Epidermal melanocyte (primary cell): ENCODE results near the gene CDC42BPA.
"Not testable (repeated sequence)": the region's sequence is repeated elsewhere in the genome, so short reads cannot be mapped to it uniquely, and the experiment has no call there.

Experiments
- DNase-seq: peaks from one replicate; pipeline ENCODE4 v3.0.0; 2011; ENCODE audit warnings: low spot score; ENCODE audit not compliant: insufficient read length

CDC42BPA gene

GRCh38 chr1:227308367-227309336 lies 9.6 kb downstream of the CDC42BPA start:
- no peak for DNase-seq

- DNase-seq = no peak
Measured at GRCh38 chr1:227306689-227307088, 11.6 kb downstream of the CDC42BPA start.

DNA sequence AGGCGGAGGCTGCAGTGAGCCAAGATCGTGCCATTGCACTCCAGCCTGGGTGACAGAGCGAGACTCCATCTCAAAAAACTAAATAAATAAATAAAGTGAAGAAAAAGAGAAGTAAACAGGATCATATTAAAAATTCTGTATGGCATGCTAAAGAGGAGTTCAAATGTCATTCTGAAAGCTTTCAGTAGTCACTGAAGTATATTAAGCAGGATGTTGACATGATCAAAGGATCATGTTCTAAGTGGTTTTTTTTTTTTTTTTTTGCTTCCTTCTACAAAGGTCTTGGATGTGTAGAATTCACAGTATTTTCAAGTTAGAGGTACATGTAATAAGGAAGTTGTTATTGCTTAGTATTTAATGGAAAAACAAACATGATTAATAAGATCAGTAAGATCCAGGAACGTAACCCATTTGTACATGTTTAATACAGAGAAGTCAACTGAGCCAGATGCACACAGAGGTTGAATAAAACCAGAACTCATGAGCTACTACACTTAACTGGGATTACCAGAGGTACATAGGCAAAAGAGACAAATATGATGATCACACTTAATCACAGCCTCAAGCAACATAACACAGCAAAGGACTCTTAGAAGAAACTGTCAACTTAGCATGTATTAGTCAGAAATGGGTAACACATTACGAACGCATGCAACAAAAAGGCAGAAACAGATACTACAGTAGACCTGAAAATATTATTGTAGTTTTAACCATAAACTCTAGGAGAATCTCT lies 12.2 kb downstream of the CDC42BPA start:
- DNase-seq = no peak

DNA sequence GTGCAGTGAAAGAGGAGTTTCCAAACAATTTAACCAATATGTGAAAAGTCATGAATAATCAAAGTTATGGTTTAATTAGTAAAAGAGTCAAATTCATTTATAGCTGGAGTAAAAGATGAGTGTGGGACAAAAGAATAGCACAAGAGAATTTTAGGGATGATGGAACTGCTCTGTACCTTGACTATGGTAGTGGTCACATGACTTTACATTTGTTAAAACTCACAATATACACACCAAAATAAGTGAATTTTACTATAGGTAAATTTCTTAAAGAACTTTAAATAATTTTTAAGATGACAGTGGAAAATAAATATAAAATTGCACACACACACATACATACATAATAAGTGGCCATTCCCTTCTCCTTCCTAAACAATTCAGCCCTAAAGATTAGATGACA lies 13.6 kb downstream of the CDC42BPA start:
- no peak for DNase-seq

DNA sequence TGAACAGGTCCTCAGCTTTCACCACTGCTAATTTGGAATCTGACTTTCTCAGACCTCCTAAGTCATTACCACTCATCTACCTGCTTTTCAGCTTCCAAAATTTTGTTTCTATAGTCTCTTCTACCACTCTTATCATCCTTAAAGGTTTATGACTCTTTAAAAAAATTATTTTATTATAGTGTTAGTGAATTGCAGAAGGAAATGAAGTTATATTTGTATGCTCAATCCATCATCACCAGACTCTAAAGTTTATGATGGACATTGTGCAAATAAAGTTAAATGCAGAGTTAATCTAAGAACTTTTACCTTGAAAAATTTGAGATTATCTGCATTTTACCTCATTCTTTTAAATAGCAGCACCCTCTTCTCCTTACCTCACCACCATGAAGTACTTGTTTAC lies 14.6 kb downstream of the CDC42BPA start:
- DNase-seq = no peak

DNA sequence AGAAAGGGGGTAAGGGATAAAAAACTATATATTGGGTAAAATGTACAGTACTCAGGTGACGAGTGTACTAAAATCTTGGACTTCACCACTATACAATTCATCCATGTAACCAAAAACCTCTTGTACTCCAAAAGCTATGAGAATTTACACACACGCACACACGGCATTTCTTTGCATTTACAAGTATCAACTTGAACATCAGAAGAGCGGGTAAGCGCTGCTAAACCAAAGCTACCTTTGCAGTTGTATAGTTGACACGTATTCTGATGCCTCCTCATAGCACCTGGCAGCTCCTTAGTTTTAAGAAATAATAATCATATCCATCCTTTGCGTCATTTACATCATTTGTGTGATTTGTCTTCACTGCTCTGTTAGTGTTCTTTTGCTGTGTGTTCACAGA lies 17.6 kb downstream of the CDC42BPA start:
- DNase-seq = no peak

DNA sequence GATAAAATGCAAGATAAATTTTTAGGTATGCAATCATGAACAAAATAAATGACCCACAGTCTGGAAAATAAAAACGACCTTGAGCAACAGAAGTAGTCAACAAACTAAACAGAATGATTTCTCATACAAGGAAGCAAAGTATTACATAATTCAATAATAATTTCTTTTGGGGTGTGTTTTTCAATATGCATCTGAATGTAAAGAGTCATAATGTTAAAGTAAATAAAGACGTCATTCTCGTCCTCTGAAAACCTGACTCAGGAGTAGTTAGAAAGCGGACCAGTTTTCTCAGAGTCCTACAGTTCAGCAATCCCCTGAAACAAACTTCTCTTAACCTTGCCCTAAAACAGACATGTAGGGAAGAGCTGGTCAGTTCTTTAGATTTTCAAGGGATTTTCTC lies 18.6 kb downstream of the CDC42BPA start:
- no peak for DNase-seq

DNA sequence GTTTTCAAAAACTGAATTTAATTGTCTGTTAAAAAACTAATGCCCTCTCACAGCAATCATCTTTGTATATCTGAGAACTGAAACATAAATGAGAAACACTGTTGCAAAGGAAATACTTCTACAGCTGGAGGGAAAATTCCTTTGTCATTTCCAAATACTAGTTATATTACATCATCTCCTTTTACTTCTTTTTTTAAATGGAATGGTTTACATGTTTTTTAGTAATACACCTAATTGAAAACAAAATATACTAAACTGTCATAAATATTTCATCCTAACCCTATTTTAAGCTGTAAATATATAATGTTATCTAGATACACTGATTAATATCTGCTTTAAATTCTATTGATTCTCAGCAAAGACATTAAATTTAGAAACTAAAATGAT lies 19.1 kb downstream of the CDC42BPA start:
- no peak for DNase-seq

DNA sequence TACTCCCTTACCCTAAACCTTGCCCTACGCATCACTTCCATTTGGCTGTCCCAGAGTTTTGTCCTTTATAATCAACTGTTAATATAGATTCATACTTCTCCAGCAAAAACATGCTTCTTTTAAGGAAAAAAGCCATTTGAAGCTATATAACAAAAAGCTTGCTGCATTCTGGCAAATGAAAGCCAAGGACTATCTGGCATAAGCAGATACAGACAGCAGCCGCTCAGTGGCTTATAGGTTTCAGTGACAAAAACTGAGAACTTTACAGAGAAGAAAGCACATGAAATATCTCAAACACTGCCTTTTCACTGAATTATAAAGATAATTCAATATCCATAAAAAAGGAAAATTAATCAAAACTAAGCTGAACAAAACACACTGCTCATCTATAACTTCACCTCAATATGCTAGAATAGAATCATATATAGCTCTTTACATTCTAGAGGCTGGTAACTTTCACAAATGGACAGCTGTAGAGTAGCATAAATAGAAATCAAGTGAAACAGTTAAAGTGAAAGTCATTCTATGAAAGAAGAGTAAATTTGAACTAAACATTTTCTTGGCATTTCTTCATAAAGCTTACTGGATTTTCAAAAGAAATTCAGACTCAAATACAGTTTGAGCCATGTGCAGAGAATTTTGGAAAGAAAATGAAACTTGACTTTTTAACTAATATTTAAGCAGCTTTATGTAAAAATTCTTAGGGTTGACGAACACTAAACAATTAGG lies 19.6 kb downstream of the CDC42BPA start:
- DNase-seq = no peak

DNA sequence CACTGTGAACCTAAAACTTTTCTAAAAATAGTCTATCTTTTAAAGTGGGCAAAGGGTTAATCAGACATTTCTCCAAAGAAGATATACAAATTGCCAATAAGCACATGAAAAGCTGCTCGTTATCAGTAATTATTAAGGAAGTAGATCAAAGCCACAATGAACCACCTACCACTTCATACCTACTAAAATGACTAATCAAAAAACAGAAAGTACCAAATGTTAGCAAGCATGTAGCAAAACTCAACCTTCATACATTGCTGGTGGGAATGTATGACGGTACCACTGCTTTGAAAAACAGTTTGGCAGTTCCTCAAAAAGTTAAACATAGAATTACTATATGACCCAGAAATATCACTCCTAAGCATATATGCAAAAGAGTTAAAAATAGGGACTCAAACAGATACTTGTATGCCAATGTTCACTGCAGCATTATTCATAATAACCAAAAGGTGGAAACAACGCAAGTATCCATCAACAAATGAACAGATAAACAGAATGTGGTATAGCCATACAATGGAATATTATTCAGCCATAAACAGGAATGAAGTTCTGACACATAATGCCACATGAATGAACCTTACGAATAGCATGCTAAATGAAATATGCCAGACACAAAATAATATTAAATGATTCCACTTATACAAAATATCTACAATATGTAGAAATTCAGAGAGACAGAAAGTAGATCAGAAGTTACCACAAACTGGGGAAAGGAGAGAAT lies 21.1 kb downstream of the CDC42BPA start:
- DNase-seq = no peak

GRCh38 chr1:227295609-227296008 lies 22.7 kb downstream of the CDC42BPA start:
- no peak for DNase-seq

DNA sequence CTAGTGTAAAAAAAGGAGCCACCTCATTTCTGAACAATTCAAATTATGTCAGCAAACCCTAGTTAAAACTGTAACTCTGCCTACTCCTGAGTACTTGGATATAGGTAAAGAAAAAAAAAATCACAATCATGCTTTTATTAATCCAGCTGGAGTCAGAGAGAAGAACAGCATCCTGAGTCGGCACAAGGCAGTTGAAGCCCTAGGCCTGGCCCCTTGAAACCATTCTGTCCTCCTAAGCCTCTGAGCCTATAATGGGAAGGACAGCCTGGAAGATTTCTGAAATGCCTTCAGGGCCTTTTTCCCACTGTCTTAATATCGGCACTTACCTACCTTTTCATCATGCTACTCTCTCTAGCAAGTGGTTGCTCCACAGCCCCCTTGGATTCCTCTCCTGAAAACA lies 32.5 kb downstream of the CDC42BPA start:
- no peak for DNase-seq

DNA sequence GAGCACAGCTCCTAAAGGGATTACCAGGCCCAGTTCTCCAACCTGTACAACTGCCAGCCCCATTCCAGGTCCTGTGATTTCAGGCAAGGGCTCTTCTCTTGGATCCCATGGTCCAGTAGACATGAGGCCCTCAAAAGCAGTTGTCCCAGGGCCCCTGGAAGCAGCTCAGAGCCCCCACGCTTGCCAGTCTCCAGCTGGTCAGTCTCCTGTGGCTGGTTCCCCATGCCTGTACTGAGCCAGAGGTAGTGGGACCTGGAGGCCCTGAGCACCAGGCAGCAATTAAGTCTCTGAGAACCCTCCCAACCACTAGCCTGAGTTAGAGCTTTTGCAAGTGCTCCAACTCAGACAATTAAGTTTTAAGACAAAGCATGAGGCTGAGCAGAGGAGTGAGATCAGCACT lies 36.9 kb downstream of the CDC42BPA start:
- DNase-seq = no peak

- DNase-seq = no peak
Measured at GRCh38 chr1:227280836-227281235, 37.5 kb downstream of the CDC42BPA start.

DNA sequence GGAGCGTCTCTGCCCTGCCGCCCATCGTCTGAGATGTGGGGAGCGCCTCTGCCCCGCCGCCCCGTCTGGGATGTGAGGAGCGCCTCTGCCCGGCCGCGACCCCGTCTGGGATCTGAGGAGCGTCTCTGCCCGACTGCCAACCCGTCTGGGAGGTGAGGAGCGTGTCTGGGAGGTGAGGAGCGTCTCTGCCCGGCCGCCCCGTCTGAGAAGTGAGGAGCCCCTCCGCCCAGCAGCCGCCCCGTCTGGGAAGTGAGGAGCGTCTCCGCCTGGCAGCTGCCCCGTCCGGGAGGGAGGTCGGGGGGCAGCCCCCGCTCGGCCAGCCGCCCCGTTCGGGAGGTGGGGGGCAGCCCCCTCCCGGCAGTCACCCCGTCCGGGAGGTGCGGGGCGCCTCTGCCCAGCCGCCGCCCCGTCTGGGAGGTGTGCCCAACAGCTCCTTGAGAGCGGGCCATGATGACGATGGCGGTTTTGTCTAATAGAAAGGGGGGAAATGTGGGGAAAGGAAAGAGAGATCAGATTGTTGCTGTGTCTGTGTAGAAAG lies 42.1 kb downstream of the CDC42BPA start:
- not testable (repeated sequence) for DNase-seq

GRCh38 chr1:227273557-227273956 lies 44.7 kb downstream of the CDC42BPA start:
- DNase-seq = no peak

DNA sequence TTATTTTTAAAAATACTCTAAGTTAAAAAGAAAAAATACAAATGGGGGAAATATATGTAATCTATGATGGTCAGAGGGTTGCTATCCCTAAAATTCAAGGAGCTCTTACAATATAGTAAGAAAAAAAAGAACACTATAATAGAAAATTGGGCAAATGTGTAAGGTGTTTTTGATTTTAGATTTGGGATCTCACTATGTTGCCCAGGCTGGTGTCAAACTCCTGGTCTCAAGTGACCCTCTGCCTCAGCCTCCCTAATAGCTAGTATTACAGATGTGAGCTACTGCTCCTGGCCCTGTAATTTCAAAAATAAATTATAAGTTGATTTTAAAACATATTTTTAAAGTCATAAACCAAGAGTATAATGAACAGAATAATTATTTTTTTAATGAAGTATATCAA lies 45.9 kb downstream of the CDC42BPA start:
- DNase-seq = no peak

- DNase-seq = no peak
Measured at GRCh38 chr1:227270554-227270953, 47.7 kb downstream of the CDC42BPA start.

DNA sequence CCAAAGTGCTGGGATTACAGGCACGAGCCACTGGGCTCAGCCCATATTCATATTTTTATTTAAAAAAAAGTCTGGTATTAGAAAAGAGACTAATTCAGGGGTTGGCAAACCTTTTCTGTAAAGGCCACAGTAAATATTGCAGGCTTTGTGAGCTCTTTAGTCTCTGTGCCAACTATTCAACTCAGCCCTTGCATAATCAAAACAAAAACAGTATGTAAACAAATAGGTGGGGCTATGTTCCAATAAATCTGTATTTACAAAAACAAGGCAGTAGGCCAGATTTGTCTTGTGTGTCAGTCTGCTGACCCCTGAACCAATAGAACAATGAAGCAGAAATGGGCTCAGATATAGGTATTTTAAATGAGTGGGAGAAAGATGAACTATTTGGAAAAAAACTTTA lies 49.3 kb downstream of the CDC42BPA start:
- DNase-seq = no peak

- no peak for DNase-seq
Measured at GRCh38 chr1:227265891-227266290, 52.4 kb downstream of the CDC42BPA start.

- no peak for DNase-seq
Measured at GRCh38 chr1:227263869-227264268, 54.4 kb downstream of the CDC42BPA start.
